Body of pancreas (tissue), 4 donors: Measurements from ENCODE around the gene RPL12.

Source experiments
- POLR2A ChIP-seq, 3 donors: fragments of 450-650 bp; IDR thresholded peaks; one replicate each; pipeline ENCODE4 v1.6.1; 2016; ENCODE audit warnings: antibody characterized with exemption in 3 of 3, mild to moderate bottlenecking in 2 of 3
- TF ChIP-seq, protein P1 (sequence below), 7 experiments: fragments of 450-650 bp in 4 of 7; fragments of 200-600 bp in 3 of 7; sonication (generic) in 3 of 7; IDR thresholded peaks; one replicate each; pipeline ENCODE4 v1.5.1; 2016 to 2019; ENCODE audit warnings: antibody characterized with exemption in 7 of 7

DNA sequence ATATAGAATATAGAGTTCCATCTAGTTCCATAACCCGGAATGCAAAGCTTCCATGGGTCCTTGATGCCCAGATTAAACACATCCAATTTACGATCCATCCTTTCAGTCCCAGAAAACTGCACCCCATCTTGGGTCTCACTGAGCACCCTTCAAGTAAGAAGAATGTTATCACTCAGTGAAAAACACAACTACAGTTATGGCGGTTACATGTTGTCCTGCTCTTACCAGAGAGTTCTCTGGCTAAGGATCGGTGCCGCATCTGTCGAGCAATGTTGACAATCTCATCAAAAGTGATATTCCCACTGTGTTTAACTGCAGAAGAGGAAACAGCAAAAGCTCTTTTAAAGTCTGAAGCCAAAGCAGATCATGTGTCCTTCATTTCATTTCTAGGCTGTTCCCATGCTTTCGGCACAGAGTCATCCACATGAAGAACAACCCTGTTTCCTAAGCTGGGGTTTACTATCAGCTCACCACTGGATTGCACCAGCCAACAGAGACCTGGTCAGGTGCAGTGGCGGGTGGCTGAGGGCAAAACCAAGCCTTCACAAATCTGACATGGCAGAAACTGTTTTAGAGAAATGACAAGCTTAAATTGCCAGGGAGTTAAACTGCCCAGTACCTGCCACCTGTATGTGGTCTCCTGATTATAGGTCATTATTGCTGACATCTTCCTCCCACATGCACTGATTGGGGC lies 2.9 kb downstream of the RPL12 start:
- TF ChIP-seq, protein P1, sequence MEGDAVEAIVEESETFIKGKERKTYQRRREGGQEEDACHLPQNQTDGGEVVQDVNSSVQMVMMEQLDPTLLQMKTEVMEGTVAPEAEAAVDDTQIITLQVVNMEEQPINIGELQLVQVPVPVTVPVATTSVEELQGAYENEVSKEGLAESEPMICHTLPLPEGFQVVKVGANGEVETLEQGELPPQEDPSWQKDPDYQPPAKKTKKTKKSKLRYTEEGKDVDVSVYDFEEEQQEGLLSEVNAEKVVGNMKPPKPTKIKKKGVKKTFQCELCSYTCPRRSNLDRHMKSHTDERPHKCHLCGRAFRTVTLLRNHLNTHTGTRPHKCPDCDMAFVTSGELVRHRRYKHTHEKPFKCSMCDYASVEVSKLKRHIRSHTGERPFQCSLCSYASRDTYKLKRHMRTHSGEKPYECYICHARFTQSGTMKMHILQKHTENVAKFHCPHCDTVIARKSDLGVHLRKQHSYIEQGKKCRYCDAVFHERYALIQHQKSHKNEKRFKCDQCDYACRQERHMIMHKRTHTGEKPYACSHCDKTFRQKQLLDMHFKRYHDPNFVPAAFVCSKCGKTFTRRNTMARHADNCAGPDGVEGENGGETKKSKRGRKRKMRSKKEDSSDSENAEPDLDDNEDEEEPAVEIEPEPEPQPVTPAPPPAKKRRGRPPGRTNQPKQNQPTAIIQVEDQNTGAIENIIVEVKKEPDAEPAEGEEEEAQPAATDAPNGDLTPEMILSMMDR (IDR thresholded peaks at IDR 0.05): no peak
- TF ChIP-seq POLR2A (IDR thresholded peaks at IDR 0.05): no peak
